Measurements from ENCODE around the gene GRID1. TPM values are rescaled to one million over a fixed set of nuclear protein-coding genes. Genes with fewer than 3 reads are reported as not detected.

GRID1 gene
- total RNA-seq, 4 donors from 2014 or later = 0.35 to 10.7 (median 1.3) TPM

DNA sequence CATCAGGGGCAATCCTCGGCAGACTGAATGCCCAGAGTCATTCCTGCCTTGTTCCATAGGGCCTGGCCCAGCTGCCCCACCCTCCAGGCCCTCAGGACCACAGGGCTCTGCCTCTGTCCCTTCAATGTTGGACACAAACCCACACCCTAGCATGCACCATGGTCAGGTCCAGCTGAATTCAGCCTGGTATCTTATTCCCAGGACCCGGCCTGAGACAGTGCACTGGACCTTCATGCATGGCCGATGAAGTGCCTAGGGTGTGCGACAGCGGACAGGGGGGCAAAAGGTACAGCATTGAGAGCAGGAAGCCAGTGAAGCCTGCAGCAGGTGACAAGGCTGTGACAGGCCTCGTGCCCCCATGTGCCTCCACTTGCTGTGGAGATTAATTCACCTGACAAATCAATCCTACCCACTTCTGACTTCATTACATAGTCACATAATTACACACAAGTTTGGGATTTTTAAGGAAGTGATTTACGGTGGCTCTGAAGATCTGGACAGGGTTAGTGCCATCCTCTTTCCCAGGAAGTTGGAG lies 261.9 kb downstream of the GRID1 start:
- no peaks in the 10 kb centered on the region for H3K9me3 ChIP-seq
- H3K27ac ChIP-seq = no peak overlapping the region
- no peaks in the 10 kb centered on the region for H3K36me3 ChIP-seq
- no peaks in the 10 kb centered on the region for H3K4me1 ChIP-seq
- no peaks in the 10 kb centered on the region for H3K27me3 ChIP-seq
- DNase-seq = no peak
- TF ChIP-seq, protein P1, sequence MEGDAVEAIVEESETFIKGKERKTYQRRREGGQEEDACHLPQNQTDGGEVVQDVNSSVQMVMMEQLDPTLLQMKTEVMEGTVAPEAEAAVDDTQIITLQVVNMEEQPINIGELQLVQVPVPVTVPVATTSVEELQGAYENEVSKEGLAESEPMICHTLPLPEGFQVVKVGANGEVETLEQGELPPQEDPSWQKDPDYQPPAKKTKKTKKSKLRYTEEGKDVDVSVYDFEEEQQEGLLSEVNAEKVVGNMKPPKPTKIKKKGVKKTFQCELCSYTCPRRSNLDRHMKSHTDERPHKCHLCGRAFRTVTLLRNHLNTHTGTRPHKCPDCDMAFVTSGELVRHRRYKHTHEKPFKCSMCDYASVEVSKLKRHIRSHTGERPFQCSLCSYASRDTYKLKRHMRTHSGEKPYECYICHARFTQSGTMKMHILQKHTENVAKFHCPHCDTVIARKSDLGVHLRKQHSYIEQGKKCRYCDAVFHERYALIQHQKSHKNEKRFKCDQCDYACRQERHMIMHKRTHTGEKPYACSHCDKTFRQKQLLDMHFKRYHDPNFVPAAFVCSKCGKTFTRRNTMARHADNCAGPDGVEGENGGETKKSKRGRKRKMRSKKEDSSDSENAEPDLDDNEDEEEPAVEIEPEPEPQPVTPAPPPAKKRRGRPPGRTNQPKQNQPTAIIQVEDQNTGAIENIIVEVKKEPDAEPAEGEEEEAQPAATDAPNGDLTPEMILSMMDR (IDR thresholded peaks at IDR 0.05) = no peak
- TF ChIP-seq POLR2A (IDR thresholded peaks at IDR 0.05) = no peak
- H3K4me3 ChIP-seq = no peak overlapping the region

DNA sequence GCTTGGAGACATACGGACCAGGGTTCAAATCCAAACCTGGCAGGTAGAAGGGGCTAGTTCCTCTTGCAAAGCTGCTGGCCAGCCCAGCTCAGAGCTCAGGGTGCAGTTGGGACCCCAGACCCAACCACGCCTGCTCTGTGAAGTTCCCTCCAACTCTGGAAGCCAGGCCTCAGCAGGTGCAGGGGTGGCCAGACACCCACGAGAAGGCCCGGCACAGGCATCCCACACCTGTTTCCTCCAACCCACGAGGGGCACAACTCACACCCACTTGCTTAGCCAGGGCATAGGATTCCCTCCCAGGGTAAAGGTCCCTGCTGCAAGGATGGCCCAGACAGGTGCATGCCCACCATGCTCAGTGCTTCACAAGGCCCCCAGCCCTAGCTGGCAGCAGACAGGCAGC lies 262.4 kb downstream of the GRID1 start:
- Histone ChIP-seq H3K27me3 (no peaks in the 10 kb centered on the region), H3K9me3 (no peaks in the 10 kb centered on the region), H3K4me3 (no peak overlapping the region), H3K4me1 (no peaks in the 10 kb centered on the region), H3K27ac (no peak overlapping the region), H3K36me3 (no peaks in the 10 kb centered on the region)
- TF ChIP-seq POLR2A (IDR thresholded peaks at IDR 0.05) = no peak
- TF ChIP-seq, protein P1 (IDR thresholded peaks at IDR 0.05) = no peak
- DNase-seq = no peak

DNA sequence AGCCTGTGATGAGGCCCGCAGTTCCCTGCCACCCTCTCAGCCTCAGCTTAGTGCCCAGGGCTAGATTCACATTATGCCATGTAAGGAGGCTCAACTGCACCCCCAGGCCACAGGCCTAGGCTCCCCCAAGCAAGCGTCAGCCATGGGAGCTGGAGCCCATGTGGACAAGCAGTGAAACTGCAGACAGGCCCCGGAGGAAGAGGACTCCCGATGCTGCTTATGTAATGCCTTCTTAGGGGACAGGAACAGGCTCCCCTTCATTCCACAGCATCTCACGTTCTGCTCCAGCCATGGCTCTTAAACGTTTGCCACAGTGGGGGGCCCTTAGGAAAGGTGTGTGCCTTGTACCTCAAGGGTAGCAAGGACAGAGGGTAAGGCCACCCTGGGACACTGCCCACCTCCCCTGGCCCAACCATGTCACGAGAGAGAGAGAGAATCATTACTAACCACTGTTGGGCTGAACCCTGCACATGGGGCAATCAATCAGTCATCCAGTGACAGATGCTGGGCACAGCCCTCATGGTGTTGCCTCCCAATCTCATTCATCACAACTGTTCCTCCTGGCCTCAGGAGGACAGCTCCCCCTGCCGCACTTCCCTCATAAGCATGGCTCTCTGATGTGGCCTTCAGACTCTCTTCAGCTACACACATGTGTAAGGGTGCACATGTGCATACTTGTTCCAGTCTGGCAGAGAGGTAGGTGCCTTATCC lies 263.0 kb downstream of the GRID1 start:
- Histone ChIP-seq H3K36me3 (no peaks in the 10 kb centered on the region), H3K27ac (no peak overlapping the region), H3K4me3 (no peak overlapping the region), H3K9me3 (no peaks in the 10 kb centered on the region), H3K4me1 (no peaks in the 10 kb centered on the region), H3K27me3 (no peaks in the 10 kb centered on the region)
- TF ChIP-seq POLR2A (IDR thresholded peaks at IDR 0.05) = no peak
- TF ChIP-seq, protein P1 (IDR thresholded peaks at IDR 0.05) = no peak
- no peak for DNase-seq

DNA sequence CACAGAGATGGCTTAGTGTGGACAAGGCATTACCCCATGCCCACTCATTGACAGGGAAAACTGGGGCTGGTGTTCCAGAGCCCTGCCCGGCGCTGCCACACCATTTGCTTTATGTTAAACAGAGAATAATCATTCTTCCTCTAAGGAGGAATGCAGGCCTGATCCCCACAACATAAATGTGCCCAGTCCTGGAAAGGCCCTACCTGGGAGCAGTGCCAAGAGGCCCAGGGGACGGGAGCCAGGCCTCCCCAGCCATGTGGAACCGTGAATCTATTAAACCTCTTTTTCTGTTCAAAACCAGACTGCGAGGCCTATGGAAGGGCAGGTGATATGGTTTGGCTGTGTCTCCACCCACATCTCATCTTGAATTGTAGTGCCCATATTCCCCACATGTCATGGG lies 264.1 kb downstream of the GRID1 start:
- Histone ChIP-seq H3K27ac (no peak overlapping the region), H3K27me3 (no peaks in the 10 kb centered on the region), H3K36me3 (no peaks in the 10 kb centered on the region), H3K9me3 (no peaks in the 10 kb centered on the region), H3K4me1 (no peaks in the 10 kb centered on the region), H3K4me3 (no peak overlapping the region)
- TF ChIP-seq, protein P1 (IDR thresholded peaks at IDR 0.05) = no peak
- TF ChIP-seq POLR2A (IDR thresholded peaks at IDR 0.05) = no peak
- no peak for DNase-seq

DNA sequence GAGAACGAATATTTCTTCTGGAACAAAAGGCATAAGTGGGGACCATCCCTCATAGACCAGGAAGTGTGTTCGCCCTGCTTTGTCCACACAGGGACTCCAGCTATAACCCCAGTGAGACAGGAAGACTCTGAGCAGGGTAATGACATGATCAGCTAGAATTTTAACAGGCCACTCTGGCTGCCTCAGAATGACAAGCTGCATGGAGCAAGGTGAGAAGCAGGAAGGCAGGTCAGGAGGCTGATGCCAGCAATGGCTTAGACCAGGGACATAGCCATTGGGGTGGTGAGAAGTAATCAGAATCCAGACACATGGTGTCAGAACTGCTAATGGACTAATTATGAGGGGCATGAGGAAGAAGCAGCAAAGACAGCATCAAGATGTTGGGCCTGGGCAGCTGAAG lies 264.6 kb downstream of the GRID1 start:
- no peaks in the 10 kb centered on the region for H3K4me1 ChIP-seq
- TF ChIP-seq, protein P1 (IDR thresholded peaks at IDR 0.05) = no peak
- no peak for TF ChIP-seq POLR2A (IDR thresholded peaks at IDR 0.05)
- no peak for DNase-seq
- H3K4me3 ChIP-seq = no peak overlapping the region
- H3K27me3 ChIP-seq = no peaks in the 10 kb centered on the region
- no peaks in the 10 kb centered on the region for H3K36me3 ChIP-seq
- H3K9me3 ChIP-seq = no peaks in the 10 kb centered on the region
- no peak overlapping the region for H3K27ac ChIP-seq

All from Peyer's patch (tissue), 4 donors.